ENCODE data around the gene PEAK1.

GRCh38 chr15:77104155-77104554 lies 315.7 kb downstream of the PEAK1 start:
- no peak for TF ChIP-seq POLR2AphosphoS5 (IDR thresholded peaks at IDR 0.05)
- no peak for TF ChIP-seq CTCF (IDR thresholded peaks at IDR 0.05)

Data from suprapubic skin (tissue), 3 donors.